Vagina (tissue), 2 donors: ENCODE results near the gene AGPAT4.

Source experiments
- CTCF ChIP-seq, 3 experiments: fragments of 450-650 bp in 2 of 3; fragments of 200-600 bp in 1 of 3; sonication (generic) in 1 of 3; IDR thresholded peaks; one replicate each; pipeline ENCODE4 v1.5.1; 2017 to 2019; ENCODE audit warnings: antibody characterized with exemption in 3 of 3, mild to moderate bottlenecking in 2 of 3, moderate library complexity in 2 of 3
- POLR2A ChIP-seq, 2 donors: fragments of 450-650 bp; IDR thresholded peaks; one replicate each; pipeline ENCODE4 v1.6.1; 2017; ENCODE audit warnings: antibody characterized with exemption in 2 of 2, mild to moderate bottlenecking in 2 of 2, moderate library complexity in 2 of 2

GRCh38 chr6:161100072-161100471, 173.8 kb downstream of the AGPAT4 start:
- TF ChIP-seq POLR2A (IDR thresholded peaks at IDR 0.05) (no peak), CTCF (IDR thresholded peaks at IDR 0.05) (no peak)
